ENCODE results near the gene SLIT3.

SLIT3 gene

GRCh38 chr5:168772316-168772961, 528.5 kb downstream of the SLIT3 start:
- peak; percentile 92 for DNase-seq
- H3K4me3 ChIP-seq (ENCODE audit: low read depth, low read length) = no peak overlapping the region
- H3K36me3 ChIP-seq = peaks cover 90% of the 10 kb centered on the region
- H3K27me3 ChIP-seq = no peaks in the 10 kb centered on the region
- TF ChIP-seq CTCF (IDR thresholded peaks at IDR 0.05; ENCODE audit: low read depth, low read length) = no peak
- peaks cover 81% of the 10 kb centered on the region for H3K4me1 ChIP-seq
- H3K9me3 ChIP-seq = no peaks in the 10 kb centered on the region

GRCh38 chr5:168771678-168772077, 529.3 kb downstream of the SLIT3 start:
- DNase-seq = no peak
- TF ChIP-seq CTCF (IDR thresholded peaks at IDR 0.05; ENCODE audit: low read depth, low read length) = no peak
- Histone ChIP-seq H3K4me3 (ENCODE audit: low read depth, low read length) (no peak overlapping the region), H3K27me3 (no peaks in the 10 kb centered on the region), H3K4me1 (peaks cover 84% of the 10 kb centered on the region), H3K9me3 (no peaks in the 10 kb centered on the region), H3K36me3 (peaks cover 90% of the 10 kb centered on the region)

- peaks cover 84% of the 10 kb centered on the region for H3K4me1 ChIP-seq
- DNase-seq = no peak
- no peak overlapping the region for H3K4me3 ChIP-seq (ENCODE audit: low read depth, low read length)
- H3K9me3 ChIP-seq = no peaks in the 10 kb centered on the region
- TF ChIP-seq CTCF (IDR thresholded peaks at IDR 0.05; ENCODE audit: low read depth, low read length) = no peak
- H3K36me3 ChIP-seq = peaks cover 90% of the 10 kb centered on the region
- H3K27me3 ChIP-seq = no peaks in the 10 kb centered on the region
These were observed 529.9 kb downstream of the SLIT3 start for GRCh38 chr5:168770996-168771395.

- Histone ChIP-seq H3K9me3 (no peaks in the 10 kb centered on the region), H3K4me1 (peaks cover 84% of the 10 kb centered on the region), H3K36me3 (peaks cover 87% of the 10 kb centered on the region), H3K4me3 (ENCODE audit: low read depth, low read length) (no peak overlapping the region), H3K27me3 (no peaks in the 10 kb centered on the region)
- TF ChIP-seq CTCF (IDR thresholded peaks at IDR 0.05; ENCODE audit: low read depth, low read length) = no peak
- DNase-seq = peak; percentile 90
These were observed 530.9 kb downstream of the SLIT3 start for GRCh38 chr5:168770036-168770498.

GRCh38 chr5:168768172-168768571, 532.8 kb downstream of the SLIT3 start:
- no peaks in the 10 kb centered on the region for H3K27me3 ChIP-seq
- DNase-seq = no peak

More at GRCh38 chr5:168768172-168768571, 532.8 kb downstream of the SLIT3 start:
- H3K9me3 ChIP-seq = no peaks in the 10 kb centered on the region
- H3K4me3 ChIP-seq (ENCODE audit: low read depth, low read length) = no peak overlapping the region
- peaks cover 73% of the 10 kb centered on the region for H3K4me1 ChIP-seq
- TF ChIP-seq CTCF (IDR thresholded peaks at IDR 0.05; ENCODE audit: low read depth, low read length) = no peak
- peaks cover 87% of the 10 kb centered on the region for H3K36me3 ChIP-seq

All from BE2C (cell line).